NCI-H82 treated with DMSO at 0.1 percent for 48 hours (cell line): ENCODE measurements around the gene SLC24A3.

Experiments
- DNase-seq: peaks from one replicate; lab custom pipeline; 2025; ENCODE audit not compliant: unreplicated experiment; lab: John Stamatoyannopoulos, UW

The SLC24A3 gene

GRCh38 chr20:19451231-19451922 is 238.9 kb downstream of the SLC24A3 start:
- DNase-seq: no peak

- DNase-seq: no peak
These were observed 239.5 kb downstream of the SLC24A3 start for GRCh38 chr20:19451923-19452295.

DNA sequence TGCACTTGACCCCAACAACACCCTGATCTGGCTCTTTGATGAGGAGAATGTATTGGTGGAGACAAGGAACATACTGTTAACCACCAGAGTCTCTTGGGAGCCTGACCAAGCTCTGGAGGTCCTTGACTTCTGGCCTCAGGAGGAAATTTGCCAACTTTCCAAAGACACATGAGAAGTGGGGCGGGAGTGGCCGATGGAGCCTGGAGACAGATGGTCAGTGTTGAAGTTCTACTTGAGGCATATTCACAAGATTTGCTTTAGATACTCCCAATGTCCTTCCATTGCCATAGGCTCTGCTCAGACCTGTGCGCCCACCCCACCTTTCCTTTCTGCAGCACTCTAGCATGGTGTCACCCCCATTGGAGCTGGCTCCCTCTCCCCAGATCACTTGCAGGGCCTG is 241.0 kb downstream of the SLC24A3 start:
- no peak for DNase-seq

- DNase-seq: no peak
These were observed 241.4 kb downstream of the SLC24A3 start for GRCh38 chr20:19453862-19454261.

GRCh38 chr20:19456595-19457395 is 244.4 kb downstream of the SLC24A3 start:
- no peak for DNase-seq

GRCh38 chr20:19457611-19458010 is 245.2 kb downstream of the SLC24A3 start:
- DNase-seq: no peak

- DNase-seq: no peak
These were observed 247.9 kb downstream of the SLC24A3 start for GRCh38 chr20:19460386-19460785.

DNA sequence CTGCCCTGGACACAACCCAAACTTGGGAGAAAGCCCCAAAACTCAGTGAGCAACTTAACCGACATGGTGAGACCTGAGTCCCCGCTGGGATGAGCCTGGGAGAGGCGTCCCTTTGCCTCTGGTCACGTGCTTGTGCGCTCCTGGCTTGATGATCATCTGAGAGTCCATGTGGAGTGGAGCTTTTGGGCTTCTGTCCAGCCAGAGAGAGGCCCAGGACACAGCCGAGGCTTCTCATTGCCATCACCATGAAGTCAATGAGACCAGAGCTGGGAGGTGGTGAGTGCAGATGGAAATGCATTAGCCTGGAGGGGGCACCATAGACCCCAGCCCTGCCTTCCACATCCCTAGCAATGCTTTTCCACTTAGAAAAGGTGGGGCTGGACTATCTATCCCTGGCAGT is 250.0 kb downstream of the SLC24A3 start:
- no peak for DNase-seq

DNA sequence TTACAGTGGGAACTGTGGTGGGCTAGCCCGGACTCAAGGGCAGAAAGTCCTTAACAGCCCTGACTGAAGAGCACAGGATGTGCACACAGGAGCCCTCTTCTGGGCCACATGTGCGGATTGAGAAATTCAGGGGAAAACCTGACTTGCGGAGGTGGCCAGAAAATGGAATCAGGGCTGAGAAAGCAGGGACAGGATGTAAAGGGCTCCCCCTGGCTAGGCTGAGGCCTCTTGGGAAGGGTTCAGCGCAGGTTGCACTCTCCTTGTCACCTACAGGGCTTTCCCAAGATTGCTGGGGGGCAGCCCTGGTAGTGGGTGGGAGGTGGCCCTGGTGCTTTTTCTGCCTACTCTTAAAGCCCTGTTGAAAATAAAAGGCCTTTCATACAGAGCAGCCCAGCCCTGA is 251.2 kb downstream of the SLC24A3 start:
- no peak for DNase-seq

DNA sequence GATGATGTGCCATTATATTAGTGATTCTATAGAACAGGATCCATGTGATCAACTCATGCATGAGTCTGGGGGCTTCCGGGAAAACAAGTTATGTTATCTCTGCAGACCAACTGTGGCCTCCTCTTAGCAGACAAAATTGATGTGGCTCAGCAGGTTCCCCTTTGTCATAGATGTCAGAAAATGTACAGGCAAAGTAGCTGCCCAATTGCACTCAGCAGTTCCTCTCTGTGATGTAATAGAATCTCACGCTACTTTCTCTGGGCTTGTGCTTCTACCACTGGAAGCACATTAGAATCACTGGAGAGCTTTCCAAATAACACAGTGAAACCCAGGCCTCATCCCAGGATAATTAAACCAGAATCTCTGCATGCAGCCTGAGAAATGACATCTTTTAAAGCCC is 253.1 kb downstream of the SLC24A3 start:
- no peak for DNase-seq

DNA sequence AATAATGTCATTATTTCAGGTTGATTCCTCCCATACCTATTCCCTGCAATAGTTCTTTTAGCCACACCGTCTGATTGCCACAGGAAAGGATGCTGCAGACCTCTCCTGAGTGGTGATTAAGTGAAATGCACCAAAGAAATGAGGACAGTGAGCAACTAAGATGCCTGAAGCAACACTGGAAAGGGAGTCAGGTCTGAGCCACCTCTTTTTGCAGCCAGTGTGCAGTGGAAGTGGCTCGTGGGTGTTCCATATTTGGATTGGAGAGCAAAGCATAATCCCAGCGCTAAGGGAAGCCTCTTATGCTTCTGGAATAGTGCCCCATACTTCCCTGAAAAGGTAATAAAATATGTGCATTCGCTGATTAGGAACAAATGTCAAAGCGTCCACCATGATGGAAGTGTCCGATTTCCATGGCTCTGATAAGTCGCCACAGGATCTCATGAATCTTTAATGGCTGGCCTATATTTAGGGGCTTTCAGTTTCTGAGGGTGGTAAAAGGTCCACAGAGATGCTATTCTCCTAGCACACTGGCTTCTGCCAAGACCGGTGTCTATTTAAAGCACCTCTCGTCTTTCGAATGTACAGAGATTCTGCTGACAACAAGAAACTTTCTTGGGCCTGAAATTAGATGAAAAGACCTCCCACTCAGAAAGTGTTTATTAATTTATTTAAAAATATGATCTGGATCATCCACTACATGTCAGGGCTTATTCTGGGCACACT is 253.9 kb downstream of the SLC24A3 start:
- DNase-seq: no peak

DNA sequence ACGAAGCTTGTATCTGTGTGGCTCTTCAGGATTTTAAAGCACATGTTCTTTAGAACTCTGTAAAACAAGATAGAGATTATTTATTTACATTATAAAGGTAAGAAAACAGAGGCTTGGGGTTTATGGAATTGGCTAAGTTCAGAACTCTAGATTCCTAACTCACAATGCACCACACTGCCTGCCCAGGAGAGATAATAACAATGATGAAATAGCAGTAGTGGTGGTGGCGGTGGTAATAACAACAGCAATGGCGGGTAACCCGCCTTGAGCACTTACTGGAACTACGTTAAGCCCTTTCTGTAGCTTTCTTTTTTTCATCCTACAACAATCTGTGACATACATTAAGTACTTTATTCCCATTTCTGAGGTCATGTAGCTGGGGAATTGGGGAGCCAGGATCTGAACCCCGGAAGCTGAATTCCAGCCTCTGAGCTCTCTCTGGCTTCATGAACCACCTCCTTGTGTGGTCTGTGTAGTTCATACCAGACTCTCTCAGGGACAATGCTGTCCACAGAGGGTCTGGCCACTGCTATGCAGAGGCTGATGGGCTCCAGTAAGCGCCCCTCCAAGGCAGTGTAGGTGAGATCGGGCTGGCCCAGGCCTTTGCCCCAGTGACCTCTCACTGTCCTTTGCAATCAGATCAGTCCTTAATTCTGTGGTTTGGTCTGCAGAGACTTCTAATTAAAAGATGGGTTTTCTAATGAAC is 260.9 kb downstream of the SLC24A3 start:
- DNase-seq: no peak

DNA sequence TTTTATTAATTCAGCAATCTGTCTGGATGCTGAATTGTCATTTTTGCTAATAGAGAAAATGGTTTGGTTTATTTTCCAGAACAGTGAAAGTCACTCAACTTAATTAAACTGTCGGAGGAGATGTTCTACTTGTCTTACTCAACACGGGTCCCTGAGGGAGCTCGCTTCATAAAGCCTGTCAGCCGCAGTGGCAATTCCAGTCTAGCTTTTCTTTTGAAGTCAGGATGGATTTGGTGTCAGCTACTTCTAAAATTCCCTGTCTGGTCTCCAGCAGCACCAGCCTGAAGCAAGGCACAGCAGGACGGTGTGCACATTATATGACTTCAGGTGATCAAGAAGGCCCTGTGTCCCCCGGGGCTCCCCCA is 261.5 kb downstream of the SLC24A3 start:
- no peak for DNase-seq

DNA sequence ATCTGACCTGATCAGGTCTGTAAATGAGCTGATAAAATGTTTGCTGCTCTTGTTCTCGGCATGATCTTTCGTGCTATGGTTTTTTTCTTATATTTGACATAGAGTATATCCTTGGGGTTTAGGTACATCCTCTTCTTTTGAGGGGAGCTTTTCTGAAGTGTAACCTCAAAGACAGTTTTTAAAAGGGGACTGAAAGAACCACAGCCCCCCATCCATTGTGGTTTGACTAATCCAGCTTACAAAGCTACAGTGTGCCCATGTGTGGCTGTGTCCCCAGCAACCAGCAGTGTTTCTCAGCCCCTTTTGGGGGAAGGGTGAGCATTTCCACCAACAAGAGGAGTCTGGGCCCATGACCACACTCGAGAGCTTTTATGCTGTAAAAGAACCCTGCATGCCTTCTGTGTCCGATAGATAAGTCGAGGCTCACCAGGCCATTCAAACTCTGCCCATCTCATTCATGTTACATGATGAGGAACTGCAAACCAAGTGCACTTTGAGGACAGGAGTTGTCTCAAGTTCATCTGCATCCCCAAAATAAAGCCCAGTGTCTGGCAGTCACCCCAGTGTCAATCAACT is 266.0 kb downstream of the SLC24A3 start:
- no peak for DNase-seq

DNA sequence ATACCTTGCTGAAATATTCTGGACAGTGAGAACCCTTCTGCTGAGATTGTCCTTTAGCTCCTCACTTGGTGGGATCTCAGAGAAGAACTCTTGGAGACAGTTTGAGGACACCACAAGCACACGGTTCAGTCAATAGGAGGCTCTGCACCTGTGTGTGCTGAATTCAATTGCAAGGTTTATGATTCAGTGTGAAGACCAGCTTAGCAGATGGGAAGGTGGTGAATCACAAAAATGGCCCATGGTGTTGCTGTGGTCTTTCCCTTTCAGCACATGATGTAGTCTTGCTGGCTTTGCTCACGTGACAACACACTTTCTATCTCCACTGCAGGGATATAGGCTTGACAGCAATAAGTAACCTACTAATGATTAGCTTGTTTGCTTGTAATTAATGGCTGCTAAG is 270.3 kb downstream of the SLC24A3 start:
- no peak for DNase-seq

- no peak for DNase-seq
These were observed 270.9 kb downstream of the SLC24A3 start for GRCh38 chr20:19483309-19483708.

DNA sequence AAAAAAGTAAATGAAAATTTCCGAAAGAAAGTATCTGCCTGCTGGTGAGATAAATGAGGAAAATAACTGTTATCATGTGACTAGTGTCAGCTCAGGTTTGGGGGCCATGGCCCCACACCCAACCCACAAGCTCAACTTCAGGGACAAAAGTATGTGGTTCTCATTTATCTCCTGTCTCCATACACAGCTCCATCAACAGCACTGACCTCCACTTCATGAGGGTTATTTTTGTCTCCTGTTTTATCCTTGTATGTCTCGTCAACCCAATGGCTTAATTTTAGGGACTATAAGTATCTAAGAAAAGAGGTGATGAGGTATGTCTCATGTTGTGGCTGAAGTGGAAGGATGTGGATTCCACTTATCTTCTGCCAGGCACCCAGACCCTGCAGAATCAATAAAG is 274.0 kb downstream of the SLC24A3 start:
- DNase-seq: no peak

GRCh38 chr20:19487420-19487819 is 275.0 kb downstream of the SLC24A3 start:
- DNase-seq: no peak

GRCh38 chr20:19491241-19491640 is 278.8 kb downstream of the SLC24A3 start:
- no peak for DNase-seq

DNA sequence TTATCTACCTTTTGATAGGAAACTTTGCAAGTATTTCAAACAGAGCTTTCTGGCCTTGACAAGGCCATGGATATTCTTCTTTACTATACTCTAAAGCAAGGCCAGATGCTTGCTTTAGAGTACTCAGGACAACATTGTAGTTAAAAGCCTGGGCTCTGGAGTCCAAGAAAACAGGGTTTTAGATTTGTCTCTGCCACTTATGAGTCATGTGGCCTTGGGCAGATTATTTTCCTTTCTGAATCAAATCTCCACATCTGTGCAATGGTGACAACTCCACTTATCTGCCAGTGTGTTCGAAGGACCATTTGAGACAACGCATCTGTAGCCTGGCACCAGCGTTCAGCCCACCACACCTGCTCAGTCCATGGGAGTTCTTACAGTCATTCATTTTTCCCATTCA is 279.7 kb downstream of the SLC24A3 start:
- DNase-seq: no peak

- DNase-seq: no peak
These were observed 280.4 kb downstream of the SLC24A3 start for GRCh38 chr20:19492687-19493336.
